HepG2 (cell line): ENCODE measurements around the gene MARCO. TPM values are rescaled to one million over a fixed set of nuclear protein-coding genes. Genes with fewer than 3 reads are reported as not detected.

ENCODE experiments used
- ATAC-seq: fragments of 200-7000 bp; cut with Tn5 transposase; 3 replicates; pipeline ENCODE4 v1.9.1; 2020; ENCODE audit warnings: mild to moderate bottlenecking, moderate library complexity
- BruUV-seq: library from RNA; stranded (reverse); fragments of 400-500 nt; replicated peaks from 2 replicates; lab custom pipeline; 2021; lab: Mats Ljungman, UMichigan
- CTCF ChIA-PET: fragments of 300-600 bp; formaldehyde crosslinking; extraction: SDS; loops from one replicate; lab custom pipeline; 2021; ENCODE audit warnings: low total read pairs, inconsistent platforms, low intra/inter-chr PET ratio; lab: Yijun Ruan, JAX
- POLR2A ChIA-PET: fragments of 350-600 bp; sonication (Branson Sonifier 250); formaldehyde crosslinking; loops from one replicate; lab custom pipeline; 2020; ENCODE audit warnings: antibody characterized with exemption, inconsistent platforms; lab: Yijun Ruan, JAX
- DNase-seq: peaks from one replicate; pipeline ENCODE4 v3.0.0-alpha.2; 2015; ENCODE audit warnings: low spot score
- FAIRE-seq: peaks from 3 replicates; lab custom pipeline; 2011; peaks lifted over from hg19 to GRCh38; lab: Jason Lieb, UNC
- H2AFZ ChIP-seq: one replicate; pipeline ENCODE4 v1.6.1; 2011; ENCODE audit warnings: low read length, inconsistent platforms
- H3K27ac ChIP-seq: fragments of 300-600 bp; 3 replicates; pipeline ENCODE4 v1.8.0; 2011; ENCODE audit warnings: mixed run types, mild to moderate bottlenecking, mixed read lengths, low read length, inconsistent platforms; ENCODE audit not compliant: insufficient read depth; ENCODE audit errors: extremely low read length
- H3K27me3 ChIP-seq, 2 experiments: fragments of 200-600 bp in 1 of 2; 2 replicates in 1 of 2; 3 replicates in 1 of 2; pipeline versions ENCODE4 v1.6.0 to v1.8.0; 2011; ENCODE audit warnings: low read length in 2 of 2, mild to moderate bottlenecking in 2 of 2, moderate library complexity in 2 of 2, inconsistent platforms in 1 of 2; ENCODE audit not compliant: insufficient read depth in 2 of 2, control insufficient read depth in 1 of 2
- H3K36me3 ChIP-seq, 2 experiments: fragments of 200-600 bp in 1 of 2; replicated peaks in 1 of 2; 2 replicates in 1 of 2; 3 replicates in 1 of 2; pipeline versions ENCODE4 v1.5.1 to v1.8.0; 2011; ENCODE audit warnings: low read length in 2 of 2, inconsistent platforms in 1 of 2; ENCODE audit not compliant: insufficient read depth in 2 of 2, control insufficient read depth in 1 of 2
- H3K4me1 ChIP-seq: 2 replicates; pipeline ENCODE4 v1.5.1; 2012; ENCODE audit warnings: low read length, inconsistent platforms; ENCODE audit not compliant: insufficient read depth
- H3K4me2 ChIP-seq: 2 replicates; pipeline ENCODE4 v1.6.0; 2011; ENCODE audit warnings: low read depth, low read length, inconsistent platforms
- H3K4me3 ChIP-seq, 3 experiments: fragments of 200-600 bp in 1 of 3; sonication (generic), shearing (Covaris generic) in 1 of 3; replicated peaks in 1 of 3; 2 replicates each; pipeline ENCODE4 v1.5.1; 2011 to 2016; ENCODE audit warnings: low read length in 3 of 3, inconsistent platforms in 2 of 3, low read depth in 2 of 3, mild to moderate bottlenecking in 2 of 3, control low read depth in 1 of 3, mixed read lengths in 1 of 3; ENCODE audit not compliant: insufficient read depth in 1 of 3
- H3K79me2 ChIP-seq: one replicate; pipeline ENCODE4 v1.6.1; 2011; ENCODE audit warnings: low read length, inconsistent platforms; ENCODE audit not compliant: insufficient read depth
- H3K9ac ChIP-seq: 2 replicates; pipeline ENCODE4 v1.6.0; 2011; ENCODE audit warnings: mild to moderate bottlenecking, low read depth, low read length, inconsistent platforms; ENCODE audit not compliant: insufficient read depth
- H3K9me3 ChIP-seq: 2 replicates; pipeline ENCODE4 v1.5.1; 2012; ENCODE audit warnings: mild to moderate bottlenecking, low read length
- H4K20me1 ChIP-seq: 2 replicates; pipeline ENCODE4 v1.6.0; 2011; ENCODE audit warnings: inconsistent platforms, mild to moderate bottlenecking, low read length, moderate library complexity; ENCODE audit not compliant: insufficient read depth
- MEF2D ChIP-seq: sonication (generic); formaldehyde crosslinking; IDR thresholded peaks from 2 replicates; pipeline ENCODE4 v1.5.1; 2020; ENCODE audit warnings: mild to moderate bottlenecking, missing genetic modification reagents
- WGBS: methylation state at CpG from one replicate; pipeline ENCODE4 v1.1.6; 2017; ENCODE audit warnings: low lambda C conversion rate; 5-methylcytosine and 5-hydroxymethylcytosine counted together
- in situ Hi-C: cut with HindIII; loops from 2 replicates; pipeline ENCODE4 v1.10.0; 2017; ENCODE audit warnings: low pct_unique_long_range_greater_than_20kb; ENCODE audit not compliant: extremely low pct_ligation_motif_present
- intact Hi-C: fragments of 100-400 bp; cut with micrococcal nuclease; formaldehyde crosslinking; loops from one replicate; pipeline ENCODE4 v1.10.0; 2022; ENCODE audit not compliant: unreplicated experiment
- polyA plus RNA-seq, 8 experiments: library from polyadenylated mRNA; depleted of rRNA in 3 of 8; stranded (reverse) in 7 of 8; unstranded in 1 of 8; fragments of >200 nt; fragmentation: Illumina TruSeq in 4 of 8; extraction: Trizol in 4 of 8; gene quantifications; 2 replicates each; pipeline versions ENCODE4 v1.2.1 to v1.2.3, GENCODE V29; 2011 to 2016; ENCODE audit warnings: low read depth in 4 of 8, missing spikeins in 1 of 8, mixed read lengths in 1 of 8; ENCODE audit not compliant: insufficient read depth in 1 of 8
- total RNA-seq, 5 experiments: library from RNA; depleted of rRNA; stranded (reverse); fragments of >200 nt; fragmentation: Illumina TruSeq; extraction: Trizol; gene quantifications; 2 replicates each; pipeline ENCODE4 v1.2.3, GENCODE V29; 2016; ENCODE audit warnings: low read depth in 1 of 5
- TF ChIP-seq, protein P1 (sequence below): sonication (generic); formaldehyde crosslinking; IDR thresholded peaks from 2 replicates; pipeline ENCODE4 v1.4.0; 2020; ENCODE audit warnings: missing genetic modification reagents, borderline replicate concordance

The MARCO gene
- total and polyA plus RNA-seq, 2 of the 13 experiments (the other 11 are each of a cell fraction or from before 2014, with no cell fraction given) = not detected

DNA sequence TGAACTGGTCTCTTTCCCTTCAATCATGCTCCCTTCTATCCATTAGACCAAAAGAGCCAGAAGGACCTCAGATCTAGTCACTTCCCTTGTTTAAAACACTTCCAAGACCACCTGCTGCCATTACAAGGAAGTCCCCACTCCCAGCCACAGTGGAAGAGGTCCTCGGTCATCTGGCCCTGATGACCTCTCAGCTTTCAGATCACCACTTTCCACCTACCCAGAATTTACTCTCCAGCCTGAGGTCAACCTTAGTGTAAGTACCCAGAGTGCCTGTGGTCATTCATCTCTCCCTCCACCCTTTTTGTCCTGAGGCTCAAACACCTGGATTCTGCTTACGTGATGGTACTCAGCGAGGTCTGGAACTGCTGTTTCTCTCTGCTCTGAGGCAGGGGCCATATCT lies 67.1 kb downstream of the MARCO start (continued):
- TF ChIP-seq, protein P1, sequence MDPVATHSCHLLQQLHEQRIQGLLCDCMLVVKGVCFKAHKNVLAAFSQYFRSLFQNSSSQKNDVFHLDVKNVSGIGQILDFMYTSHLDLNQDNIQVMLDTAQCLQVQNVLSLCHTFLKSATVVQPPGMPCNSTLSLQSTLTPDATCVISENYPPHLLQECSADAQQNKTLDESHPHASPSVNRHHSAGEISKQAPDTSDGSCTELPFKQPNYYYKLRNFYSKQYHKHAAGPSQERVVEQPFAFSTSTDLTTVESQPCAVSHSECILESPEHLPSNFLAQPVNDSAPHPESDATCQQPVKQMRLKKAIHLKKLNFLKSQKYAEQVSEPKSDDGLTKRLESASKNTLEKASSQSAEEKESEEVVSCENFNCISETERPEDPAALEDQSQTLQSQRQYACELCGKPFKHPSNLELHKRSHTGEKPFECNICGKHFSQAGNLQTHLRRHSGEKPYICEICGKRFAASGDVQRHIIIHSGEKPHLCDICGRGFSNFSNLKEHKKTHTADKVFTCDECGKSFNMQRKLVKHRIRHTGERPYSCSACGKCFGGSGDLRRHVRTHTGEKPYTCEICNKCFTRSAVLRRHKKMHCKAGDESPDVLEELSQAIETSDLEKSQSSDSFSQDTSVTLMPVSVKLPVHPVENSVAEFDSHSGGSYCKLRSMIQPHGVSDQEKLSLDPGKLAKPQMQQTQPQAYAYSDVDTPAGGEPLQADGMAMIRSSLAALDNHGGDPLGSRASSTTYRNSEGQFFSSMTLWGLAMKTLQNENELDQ (CRISPR knock-in tag) = no peak

DNA sequence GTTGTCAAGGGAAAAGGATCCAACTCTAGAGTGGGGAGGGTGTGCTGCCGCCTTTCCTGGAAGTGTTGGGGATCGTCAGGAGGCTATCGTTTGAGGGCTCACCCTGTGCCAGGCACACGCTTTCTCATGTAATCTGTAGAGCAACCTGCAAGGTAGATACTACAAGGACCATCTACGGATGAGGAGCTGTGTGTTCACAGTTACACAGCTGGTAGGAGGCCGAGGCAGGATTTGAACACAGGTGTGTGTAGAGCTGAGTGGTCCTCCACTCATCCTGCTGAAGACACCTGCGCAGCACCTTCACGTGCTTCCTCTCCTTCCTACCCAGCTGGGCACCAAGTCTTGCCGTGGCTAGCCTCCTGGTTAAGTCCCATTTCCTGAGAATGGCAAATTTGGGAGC lies 68.3 kb downstream of the MARCO start:
- BruUV-seq = no TSS peak
- Histone ChIP-seq H3K9me3 (no peaks in the 10 kb centered on the region), H2AFZ (no peak overlapping the region)
- intact Hi-C loops = loop anchor here (5.0 kb wide), 1 partner anchor 257 kb away; no protein-coding TSS in a partner anchor
- no peak for TF ChIP-seq MEF2D
- TF ChIP-seq, all 625 proteins: peak for 0
- H3K9ac ChIP-seq = no peak overlapping the region
- POLR2A ChIA-PET = no interaction called here
- ATAC-seq = no peak
- H3K4me1 ChIP-seq = peaks cover 4% of the 10 kb centered on the region; the same call in 1 of the 2 replicates
- no peaks in the 10 kb centered on the region for H4K20me1 ChIP-seq
- no peaks in the 10 kb centered on the region for H3K79me2 ChIP-seq
- FAIRE-seq = no peak
- no peak overlapping the region for H3K27ac ChIP-seq
- no peaks in the 10 kb centered on the region for H3K36me3 ChIP-seq
- H3K27me3 ChIP-seq = peaks cover 0 to 48% of the 10 kb centered on the region in 2 experiments; a peak in 4 of 5 replicates
- no peak overlapping the region for H3K4me2 ChIP-seq
- DNase-seq = no peak
- in situ Hi-C loops = loop anchor here (5.0 to 10.0 kb wide), 2 partner anchors 162 to 274 kb away; no protein-coding TSS in a partner anchor
- CTCF ChIA-PET = interaction anchor here (1.0 to 4.1 kb wide), 3 partner anchors 164 to 300 kb away, joined by 5 to 23 read pairs (median 15); no protein-coding TSS in a partner anchor
- H3K4me3 ChIP-seq = no peak overlapping the region
- WGBS = 22% methylated on average over 9 of the region's 9 CpGs
